Upper lobe of left lung (tissue), 4 donors: ENCODE results near the gene SYMPK.

ENCODE experiments used
- POLR2AphosphoS5 ChIP-seq, 2 donors: sonication (generic); formaldehyde crosslinking; IDR thresholded peaks; one replicate each; pipeline ENCODE4 v1.5.1; 2017; ENCODE audit warnings: antibody characterized with exemption in 2 of 2
- TF ChIP-seq, protein P1 (sequence below), 6 experiments: fragments of 450-650 bp in 4 of 6; fragments of 200-600 bp in 2 of 6; sonication (generic) in 2 of 6; IDR thresholded peaks; one replicate each; pipeline ENCODE4 v1.5.1; 2016 to 2019; ENCODE audit warnings: antibody characterized with exemption in 6 of 6

- TF ChIP-seq, protein P1, sequence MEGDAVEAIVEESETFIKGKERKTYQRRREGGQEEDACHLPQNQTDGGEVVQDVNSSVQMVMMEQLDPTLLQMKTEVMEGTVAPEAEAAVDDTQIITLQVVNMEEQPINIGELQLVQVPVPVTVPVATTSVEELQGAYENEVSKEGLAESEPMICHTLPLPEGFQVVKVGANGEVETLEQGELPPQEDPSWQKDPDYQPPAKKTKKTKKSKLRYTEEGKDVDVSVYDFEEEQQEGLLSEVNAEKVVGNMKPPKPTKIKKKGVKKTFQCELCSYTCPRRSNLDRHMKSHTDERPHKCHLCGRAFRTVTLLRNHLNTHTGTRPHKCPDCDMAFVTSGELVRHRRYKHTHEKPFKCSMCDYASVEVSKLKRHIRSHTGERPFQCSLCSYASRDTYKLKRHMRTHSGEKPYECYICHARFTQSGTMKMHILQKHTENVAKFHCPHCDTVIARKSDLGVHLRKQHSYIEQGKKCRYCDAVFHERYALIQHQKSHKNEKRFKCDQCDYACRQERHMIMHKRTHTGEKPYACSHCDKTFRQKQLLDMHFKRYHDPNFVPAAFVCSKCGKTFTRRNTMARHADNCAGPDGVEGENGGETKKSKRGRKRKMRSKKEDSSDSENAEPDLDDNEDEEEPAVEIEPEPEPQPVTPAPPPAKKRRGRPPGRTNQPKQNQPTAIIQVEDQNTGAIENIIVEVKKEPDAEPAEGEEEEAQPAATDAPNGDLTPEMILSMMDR (IDR thresholded peaks at IDR 0.05) = peak in 4 of 6 experiments; percentile 12 to 41 (median 34)
- TF ChIP-seq POLR2AphosphoS5 (IDR thresholded peaks at IDR 0.05) = peak; percentile 34 to 83
Measured at GRCh38 chr19:45902651-45903625, 40.0 kb upstream of the SYMPK start.
